Activated naive CD4-positive, alpha-beta T cell treated with anti-CD3 and anti-CD28 coated beads, Interleukin-2, amount 10 ng/mL, durations not matched to agents 5 hours and 36 hours (primary cell): ENCODE data around the gene ABITRAM. TPM values are rescaled to one million over a fixed set of nuclear protein-coding genes. Genes with fewer than 3 reads are reported as not detected.

Experiments used
- total RNA-seq, 2 experiments: library from RNA; stranded (reverse); gene quantifications; one replicate each; pipeline ENCODE4 v1.2.3, GENCODE V29; 2021

ABITRAM gene, protein sequence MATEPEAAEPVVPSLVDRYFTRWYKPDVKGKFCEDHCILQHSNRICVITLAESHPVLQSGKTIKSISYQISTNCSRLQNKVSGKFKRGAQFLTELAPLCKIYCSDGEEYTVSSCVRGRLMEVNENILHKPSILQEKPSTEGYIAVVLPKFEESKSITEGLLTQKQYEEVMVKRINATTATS
- 10 to 100 TPM in 1 of 2 experiments, 1 to 10 TPM in 1; 9.9 to 11.6 TPM for total RNA-seq

DNA sequence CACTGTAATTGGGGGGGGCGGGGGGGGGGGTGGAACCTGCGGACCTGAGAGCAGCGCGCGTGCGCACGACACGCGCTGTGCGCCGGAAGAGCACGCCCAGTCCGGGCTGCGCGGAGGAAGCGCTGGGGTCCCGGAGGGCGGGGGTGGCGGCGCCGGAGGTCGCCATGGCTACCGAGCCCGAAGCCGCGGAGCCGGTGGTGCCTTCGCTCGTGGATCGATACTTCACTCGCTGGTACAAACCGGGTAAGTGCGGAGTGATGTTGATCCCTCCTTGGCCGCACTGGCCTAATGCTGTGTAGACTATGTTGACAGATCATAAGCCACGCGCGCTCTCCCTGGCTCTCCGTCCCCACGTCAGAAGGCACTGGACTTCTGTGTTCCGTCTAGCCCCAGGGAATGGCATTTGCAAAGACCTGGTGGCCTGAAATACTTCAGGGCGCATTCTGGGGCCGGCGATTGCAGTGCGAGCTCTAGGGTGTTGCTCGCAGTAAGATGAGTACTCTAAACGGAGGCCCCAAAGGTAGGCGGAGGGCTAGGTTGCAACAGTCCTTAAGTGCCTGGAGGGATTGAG lies at the start of gene ABITRAM:
Gene ABITRAM (plus strand): TSS at position 78 of the 571 bp plus-strand sequence. CDS start 87 bp downstream, at position 165.

GRCh38 chr9:108933718-108934322 lies 380 bp upstream of the ABITRAM start, which contains the start of gene ELP1:
TSS of gene ELP1 (minus strand) at chr9:108934124. CDS start at chr9:108931146, 2,978 bp downstream.

Other genes starting within 250 kb of the ABITRAM start
- gene ACTL7B, start 78.4 kb upstream of the ABITRAM start, total RNA-seq = under 1 TPM in 1 of 2 experiments, not detected in 1; 0.10 TPM
- not detected for gene ACTL7A, start 72.1 kb upstream of the ABITRAM start, total RNA-seq
- 10 to 100 TPM; 22.1 to 24.3 TPM for gene ELP1, start 276 bp upstream of the ABITRAM start, total RNA-seq
- 10 to 100 TPM; 13.3 to 13.5 TPM for gene CTNNAL1, start 79.1 kb downstream of the ABITRAM start, total RNA-seq
- 10 to 100 TPM; 29.8 to 31.2 TPM for gene TMEM245, start 185.5 kb downstream of the ABITRAM start, total RNA-seq
- gene FRRS1L, start 232.8 kb downstream of the ABITRAM start, total RNA-seq = not detected